ENCODE measurements around the gene COG1.

DNA sequence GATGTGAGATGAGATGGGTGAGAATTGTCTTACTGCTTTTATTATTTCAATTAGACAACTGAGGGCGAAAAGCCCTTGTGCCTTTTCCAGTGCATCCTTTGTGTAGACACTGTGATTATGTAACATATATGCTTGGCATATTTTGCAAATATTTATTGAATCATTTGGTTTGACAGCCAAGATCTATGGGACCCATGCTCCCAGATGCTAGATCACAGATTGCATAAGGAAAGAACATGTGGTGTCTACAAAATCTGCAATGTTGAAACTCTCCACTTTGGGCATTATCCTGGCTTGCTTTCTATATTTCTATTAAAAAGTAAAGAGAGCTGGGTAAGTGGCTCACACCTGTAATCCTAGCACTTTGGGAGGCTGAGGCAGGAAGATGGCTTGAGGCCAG lies 4.8 kb upstream of the COG1 start:
- TF ChIP-seq, protein P1, sequence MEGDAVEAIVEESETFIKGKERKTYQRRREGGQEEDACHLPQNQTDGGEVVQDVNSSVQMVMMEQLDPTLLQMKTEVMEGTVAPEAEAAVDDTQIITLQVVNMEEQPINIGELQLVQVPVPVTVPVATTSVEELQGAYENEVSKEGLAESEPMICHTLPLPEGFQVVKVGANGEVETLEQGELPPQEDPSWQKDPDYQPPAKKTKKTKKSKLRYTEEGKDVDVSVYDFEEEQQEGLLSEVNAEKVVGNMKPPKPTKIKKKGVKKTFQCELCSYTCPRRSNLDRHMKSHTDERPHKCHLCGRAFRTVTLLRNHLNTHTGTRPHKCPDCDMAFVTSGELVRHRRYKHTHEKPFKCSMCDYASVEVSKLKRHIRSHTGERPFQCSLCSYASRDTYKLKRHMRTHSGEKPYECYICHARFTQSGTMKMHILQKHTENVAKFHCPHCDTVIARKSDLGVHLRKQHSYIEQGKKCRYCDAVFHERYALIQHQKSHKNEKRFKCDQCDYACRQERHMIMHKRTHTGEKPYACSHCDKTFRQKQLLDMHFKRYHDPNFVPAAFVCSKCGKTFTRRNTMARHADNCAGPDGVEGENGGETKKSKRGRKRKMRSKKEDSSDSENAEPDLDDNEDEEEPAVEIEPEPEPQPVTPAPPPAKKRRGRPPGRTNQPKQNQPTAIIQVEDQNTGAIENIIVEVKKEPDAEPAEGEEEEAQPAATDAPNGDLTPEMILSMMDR (IDR thresholded peaks at IDR 0.05; ENCODE audit: borderline replicate concordance, extremely low read depth, low read length, poor library complexity, severe bottlenecking) = no peak
- TF ChIP-seq EZH2 (IDR thresholded peaks at IDR 0.05; ENCODE audit: borderline replicate concordance, low read depth, low read length, severe bottlenecking) = no peak

Measured in DND-41 (cell line).